Activated effector memory CD4-positive, alpha-beta T cell treated with Interleukin-2 at 50 U/mL for 16 hours (primary cell): ENCODE results near the gene STARD13.
"Not testable (repeated sequence)": the region's sequence is repeated elsewhere in the genome, so short reads cannot be mapped to it uniquely, and the experiment has no call there.

Experiments used
- DNase-seq: peaks from one replicate; pipeline ENCODE4 v3.0.0-alpha.2; 2020

The STARD13 gene

DNA sequence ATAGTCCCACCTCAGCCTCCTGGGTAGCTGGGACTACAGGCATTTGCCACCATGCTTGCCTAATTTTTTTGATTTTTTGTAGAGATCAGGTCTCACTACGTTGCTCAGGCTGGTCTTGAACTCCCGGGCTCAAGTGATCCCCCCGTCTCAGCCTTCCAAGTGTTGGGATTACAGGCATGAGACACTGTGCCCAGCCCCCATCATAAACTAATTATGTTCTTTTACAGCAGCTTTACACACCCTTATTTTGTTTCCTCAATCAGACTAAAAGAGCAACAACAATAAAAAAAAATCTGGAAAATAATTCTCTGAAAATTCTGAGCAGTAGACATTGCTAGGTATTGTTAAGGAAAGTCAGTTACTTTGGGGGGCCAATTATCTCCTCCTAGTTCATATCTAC lies 35.7 kb downstream of the STARD13 start:
- DNase-seq = no peak

DNA sequence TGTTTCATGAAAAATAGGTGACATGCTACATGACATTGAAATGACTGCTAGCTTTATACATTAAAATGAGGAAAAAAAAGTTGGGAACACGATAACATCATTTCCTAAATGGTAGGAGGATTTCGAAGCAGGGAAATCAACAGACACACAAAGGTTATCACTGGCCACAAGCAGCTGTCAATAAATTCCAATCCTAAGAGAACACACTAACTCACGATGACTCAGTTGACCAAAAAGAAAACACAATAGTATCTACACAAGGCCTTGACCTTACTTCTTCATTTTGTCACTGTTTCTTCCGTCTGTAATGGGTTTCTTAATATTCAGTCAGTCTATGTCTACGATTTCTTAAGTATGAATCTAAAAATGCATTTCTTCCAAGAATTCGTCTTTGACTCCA lies 36.5 kb downstream of the STARD13 start:
- DNase-seq = no peak

DNA sequence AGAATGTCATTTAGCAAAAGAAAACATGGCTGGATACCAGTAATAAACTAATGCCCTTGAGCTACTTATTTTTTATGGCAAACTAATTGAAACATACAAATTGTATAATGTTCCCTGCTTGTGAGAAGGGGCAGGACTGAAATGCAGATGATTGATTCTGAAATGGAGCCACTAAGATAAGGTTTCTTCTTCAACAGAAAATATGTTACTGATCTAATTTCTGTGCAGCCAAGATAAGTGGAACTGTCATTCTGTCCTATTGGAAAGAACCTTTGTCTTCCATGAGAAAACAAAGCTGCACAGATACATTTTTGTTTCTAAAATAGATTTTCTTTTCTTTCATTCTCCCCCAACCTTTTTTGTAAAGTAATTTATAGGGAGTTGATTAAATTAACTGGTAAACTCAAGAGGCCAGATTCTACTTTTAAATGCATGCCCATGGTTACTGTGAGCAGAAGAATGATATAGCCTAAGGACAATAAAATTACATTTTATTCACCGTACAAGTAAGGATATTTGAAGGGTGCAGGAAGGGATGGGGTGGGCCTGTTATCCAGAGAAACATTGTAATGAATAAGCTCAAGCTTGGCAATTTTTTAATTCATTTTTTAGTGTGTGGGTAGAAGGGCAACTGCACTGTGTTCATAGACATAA lies 39.9 kb downstream of the STARD13 start:
- no peak for DNase-seq

DNA sequence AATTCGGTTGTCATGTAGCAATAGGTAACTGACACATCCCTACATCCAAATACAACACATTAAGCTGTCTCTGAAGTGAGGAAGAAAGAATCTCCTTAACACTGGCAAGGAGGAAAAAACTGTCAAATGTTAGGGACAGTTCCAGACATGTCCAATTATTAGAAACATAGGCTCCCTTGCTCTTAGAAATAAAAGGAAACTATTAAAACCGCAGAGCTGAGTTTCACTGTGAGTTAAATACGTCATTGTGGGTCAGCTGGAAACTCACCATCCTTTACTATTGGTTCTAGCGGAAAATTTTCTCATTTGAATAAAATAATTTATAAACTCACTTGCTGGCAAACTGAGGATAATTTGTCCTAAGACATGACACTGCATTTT lies 40.7 kb downstream of the STARD13 start:
- DNase-seq = no peak

DNA sequence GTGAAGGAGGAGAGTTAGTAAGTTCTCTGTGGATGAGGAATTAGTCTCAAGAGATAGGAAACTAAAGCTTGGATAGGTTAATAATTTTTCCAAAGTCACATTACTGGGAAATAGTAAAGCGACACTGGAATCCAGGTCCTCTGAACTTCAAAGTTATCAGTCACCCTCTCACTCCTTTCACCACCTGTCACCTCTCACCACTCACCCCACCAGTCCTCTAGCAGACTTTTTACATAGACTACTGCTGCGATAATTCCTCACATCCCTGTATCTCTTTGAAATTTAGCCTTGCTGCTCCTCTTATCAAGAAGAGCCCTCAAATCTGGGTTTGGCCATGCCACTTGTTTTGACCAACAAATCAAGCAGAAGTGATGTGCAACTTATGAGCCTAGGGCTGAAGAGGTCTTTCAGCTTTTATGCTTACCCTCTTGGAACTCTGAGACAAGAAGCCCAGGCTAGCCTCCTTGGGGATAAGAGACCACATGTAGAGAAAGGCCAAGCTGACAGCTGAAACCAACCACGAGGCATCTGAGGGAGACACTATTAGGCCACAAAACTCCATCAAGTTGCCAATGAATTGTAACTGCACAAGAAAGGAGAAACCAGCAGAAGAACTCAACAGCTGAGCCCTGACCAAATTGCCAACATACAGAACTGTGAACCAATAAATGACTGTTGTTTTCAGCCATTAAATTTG lies 41.2 kb downstream of the STARD13 start:
- no peak for DNase-seq

DNA sequence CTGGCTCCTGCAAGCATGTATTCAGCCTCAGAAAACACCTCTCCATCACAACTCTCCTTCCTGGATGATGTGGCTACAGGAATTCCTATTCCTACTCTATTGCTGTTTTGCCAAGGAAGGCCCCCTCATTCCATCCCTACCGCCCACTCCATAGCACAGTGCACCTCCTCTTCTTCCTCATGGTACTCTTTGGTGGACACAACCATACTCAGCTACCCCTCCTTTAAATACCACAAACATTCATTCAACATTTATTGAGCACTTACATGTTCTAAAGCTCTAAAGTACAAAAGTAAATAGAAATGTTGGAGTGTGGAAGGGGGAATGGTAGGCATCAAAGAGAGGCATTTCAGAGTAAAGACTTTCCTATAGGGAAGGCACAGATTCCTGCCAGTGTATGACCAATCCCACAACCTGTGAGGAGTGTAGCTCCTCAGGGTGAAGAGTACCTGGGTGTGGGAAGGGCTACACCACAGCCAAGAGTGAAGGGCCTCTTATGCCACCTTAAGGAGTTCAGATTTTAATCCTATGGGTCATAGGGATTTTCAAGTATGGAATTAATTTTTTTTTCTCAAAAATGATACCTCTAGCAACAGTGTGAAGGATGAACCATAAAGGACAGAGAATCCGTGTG lies 42.5 kb downstream of the STARD13 start:
- DNase-seq = no peak

DNA sequence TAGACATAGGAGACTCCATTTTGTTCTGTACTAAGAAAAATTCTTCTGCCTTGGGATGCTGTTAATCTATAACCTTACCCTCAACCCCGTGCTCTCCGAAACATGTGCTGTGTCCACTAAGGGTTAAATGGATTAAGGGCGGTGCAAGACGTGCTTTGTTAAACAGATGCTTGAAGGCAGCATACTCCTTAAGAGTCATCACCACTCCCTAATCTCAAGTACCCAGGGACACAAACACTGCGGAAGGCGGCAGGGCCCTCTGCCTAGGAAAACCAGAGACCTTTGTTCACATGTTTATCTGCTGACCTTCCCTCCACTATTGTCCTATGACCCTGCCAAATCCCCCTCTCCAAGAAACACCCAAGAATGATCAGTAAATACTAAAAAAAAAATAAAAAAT lies 43.2 kb downstream of the STARD13 start:
- not testable (repeated sequence) for DNase-seq

DNA sequence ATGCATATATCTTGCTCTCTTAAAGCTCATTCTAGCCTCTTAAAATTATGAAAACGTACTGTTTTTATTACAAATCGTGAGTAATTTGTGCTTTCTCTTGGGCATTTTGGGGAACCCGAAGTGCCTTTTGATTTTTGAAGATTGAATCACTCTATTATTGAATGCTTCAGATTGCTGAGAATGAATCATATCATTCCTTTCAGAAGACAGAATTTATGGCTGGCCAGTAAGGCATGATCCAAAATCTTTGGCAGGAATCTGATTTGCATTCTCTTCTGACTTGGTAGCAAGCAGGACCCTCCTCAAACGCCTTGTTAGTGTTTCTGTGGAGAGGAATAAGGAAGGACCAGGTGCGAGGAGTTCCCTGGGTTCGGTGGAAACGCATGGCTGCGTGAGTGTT lies 49.5 kb downstream of the STARD13 start:
- DNase-seq = no peak

DNA sequence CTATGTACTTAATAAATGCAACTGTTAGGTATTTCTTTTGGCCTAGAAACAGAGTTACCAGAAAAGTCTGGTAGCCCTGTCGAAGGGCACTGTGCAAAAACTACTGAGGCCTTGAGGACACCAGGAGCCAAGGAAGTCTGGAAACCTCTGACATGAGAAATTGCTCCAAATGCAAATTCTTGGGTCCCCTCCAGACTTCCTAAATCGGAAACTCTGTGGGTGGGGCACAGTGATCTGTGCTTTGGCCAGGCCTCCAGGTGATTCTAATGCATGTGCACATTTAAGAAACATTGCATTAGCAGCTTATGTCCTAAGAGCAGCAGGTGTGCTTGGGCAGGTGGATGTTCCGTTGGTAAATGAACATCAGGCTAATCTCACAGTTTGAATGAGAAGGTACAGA lies 50.0 kb downstream of the STARD13 start:
- no peak for DNase-seq

DNA sequence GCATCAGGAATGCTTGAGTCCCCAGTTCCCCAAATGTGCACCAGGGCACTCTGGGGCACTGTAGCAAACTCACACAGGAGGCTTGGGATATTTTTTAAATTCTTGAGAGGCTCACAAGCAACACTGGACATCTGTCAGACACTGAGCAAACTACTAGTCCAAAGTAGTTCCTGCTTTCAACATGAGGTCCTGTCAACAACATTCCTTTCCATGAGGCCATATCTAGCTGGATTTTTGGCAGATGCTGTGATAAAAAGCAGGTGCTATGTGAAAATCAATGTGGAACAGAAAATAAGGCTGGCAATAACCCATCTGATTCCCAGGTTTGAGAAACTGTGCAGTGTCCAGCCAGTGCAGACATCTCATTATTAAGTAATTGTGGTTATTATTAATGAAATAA lies 50.5 kb downstream of the STARD13 start:
- no peak for DNase-seq

DNA sequence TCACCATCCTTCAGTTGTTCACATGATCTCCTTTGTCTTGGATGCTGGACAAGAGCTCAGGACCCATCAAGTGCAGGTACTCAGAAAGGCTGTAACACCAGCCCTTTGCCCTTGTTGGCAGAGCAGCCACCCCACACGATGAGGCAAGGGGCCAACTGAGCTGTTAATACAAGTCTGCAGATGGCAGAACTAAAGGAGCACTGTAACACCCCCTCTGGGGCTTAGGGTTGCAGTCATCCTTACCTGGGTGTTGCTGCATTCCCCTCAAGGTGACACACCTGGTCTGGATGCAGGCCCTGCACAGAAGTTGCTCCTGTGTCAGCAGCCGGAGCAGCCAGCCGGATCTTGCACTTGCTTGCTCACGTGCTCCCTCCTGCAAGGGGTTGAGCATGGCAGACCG lies 52.0 kb downstream of the STARD13 start:
- no peak for DNase-seq

DNA sequence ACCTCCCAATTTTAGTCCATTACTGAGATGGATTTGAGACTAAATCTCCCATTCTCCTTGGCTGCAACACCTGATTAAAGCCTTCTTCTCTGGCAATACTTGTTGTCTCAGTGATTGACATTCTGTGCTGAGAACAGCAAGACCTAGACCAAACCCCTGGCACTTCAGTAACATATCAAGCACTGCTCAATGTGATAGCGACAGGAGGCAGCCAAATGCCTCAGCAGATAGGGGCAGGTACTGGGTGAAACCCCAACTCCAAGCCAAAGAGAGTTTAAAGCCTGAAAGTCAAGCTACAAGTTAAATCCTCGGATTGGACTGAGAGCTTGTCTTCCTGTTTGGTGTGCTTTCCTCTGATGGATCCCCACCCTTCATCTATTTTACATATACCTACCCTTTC lies 52.7 kb downstream of the STARD13 start:
- DNase-seq = no peak

DNA sequence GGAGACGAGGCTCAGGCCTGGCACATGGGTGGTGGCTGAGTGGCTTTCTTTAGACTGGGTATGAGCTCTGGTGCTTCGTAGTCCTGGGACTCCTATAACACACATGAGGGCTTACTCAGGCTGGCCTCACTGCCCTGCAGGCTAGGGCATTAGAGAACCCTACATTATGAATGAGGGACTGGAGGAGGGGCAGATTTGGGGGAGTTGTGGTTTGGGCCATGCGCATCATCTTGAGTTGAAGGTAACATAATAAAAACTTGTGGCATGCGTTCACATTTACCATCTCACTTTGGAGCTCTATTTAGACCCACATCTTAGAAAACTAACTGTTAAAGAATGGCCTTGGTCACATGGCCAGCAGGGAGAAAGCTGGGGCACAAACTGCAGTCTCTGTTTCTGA lies 54.2 kb downstream of the STARD13 start:
- no peak for DNase-seq

DNA sequence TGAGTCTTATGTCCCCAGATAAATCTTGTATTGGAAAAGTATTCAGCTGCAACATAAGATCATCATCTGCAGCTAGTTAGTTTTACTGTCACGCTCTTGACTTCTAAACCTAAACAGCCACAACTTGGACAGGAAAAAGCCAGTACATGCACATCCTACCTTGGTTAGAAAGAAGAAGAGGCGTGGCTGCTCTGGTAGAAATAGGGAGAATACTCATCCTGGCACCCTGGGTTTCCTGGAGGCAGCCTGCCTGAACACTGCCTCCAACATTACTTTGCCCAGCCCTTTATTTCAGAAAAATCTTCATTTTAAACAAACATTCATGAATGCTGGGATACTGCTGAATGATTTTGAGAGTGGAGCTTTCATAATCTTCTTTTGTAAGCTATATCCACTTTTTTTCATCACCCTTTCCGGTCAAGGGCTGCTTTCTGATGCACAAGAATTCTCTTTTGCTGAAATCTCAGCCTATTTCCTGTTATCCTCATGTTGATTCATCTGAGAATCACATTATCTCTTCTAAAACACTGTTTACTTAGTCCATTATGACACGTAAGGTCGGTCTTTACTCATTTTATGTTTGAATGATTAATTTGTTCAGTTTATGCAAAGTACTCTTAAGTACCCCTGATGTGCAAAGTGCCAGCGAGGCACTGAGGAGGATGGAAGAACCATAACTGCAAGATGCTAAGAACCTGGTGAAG lies 55.2 kb downstream of the STARD13 start:
- no peak for DNase-seq

DNA sequence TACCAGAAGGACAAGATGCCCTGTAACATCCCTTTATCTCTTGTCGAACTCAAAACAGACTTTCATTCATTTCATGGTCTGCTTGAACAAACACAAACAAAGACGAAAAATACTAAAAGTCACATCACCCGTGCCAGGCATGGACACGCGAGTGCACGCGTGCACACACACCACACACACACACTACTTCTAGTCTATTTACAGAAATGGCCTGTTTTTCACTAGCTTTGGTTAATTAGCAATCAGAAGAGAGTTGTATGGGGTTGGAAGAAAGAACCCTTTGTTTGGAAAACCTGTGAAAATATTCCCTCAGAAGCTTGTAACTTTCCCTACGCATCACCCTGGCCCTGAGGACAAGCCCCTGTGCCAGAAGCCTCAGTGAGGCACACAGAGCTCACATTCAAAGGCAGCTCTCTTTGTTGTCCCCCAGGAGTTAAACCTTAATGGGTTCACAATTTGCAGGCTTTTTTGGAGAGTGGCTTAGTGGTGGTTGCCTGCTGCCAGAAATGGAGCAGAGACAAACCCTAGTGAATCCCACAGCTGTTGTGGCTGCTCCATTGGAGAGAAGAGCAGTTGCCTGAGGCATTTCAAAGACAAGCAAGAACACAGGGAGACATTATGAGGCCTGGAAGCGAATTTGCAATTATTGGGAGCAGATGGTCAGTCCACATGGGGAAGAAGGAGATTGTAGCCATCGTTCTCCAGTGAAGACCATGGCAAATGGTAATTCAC lies 55.9 kb downstream of the STARD13 start:
- DNase-seq = no peak

DNA sequence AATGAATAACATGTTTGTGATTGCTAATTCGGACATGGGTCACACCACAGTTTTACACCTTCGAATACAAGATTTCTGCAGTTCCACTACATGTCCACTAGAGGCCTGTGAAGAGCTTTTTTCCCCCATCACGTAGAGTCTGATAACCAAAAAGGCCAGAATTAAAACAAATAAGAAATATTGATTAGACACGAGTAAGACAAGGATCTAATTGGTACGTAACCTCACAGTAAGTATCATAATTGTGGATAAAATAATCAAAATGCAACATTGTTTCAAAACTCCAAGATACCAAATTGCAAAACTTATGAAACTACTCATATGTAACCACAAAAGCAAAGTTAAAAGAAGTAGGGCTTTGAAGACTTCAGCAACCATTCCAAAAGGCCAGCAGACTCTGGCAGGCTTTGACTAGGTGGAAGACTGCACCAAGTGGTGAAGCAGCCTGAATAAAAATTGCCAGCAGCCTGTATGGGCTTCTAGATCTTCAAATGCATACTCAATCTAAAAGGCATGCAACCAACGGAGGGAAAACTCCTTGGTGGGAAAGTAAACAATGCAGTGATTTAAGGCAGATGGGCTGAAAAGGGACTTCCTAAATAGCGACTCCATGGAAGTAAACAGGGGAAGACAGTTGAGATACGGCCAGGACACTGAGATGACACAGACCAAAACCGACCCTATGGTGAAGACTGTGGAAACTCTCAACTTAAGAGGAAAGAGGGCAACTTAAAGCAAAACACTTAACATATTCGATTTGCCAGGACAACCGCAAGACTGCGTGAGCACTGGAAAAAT lies 56.7 kb downstream of the STARD13 start:
- DNase-seq = no peak

DNA sequence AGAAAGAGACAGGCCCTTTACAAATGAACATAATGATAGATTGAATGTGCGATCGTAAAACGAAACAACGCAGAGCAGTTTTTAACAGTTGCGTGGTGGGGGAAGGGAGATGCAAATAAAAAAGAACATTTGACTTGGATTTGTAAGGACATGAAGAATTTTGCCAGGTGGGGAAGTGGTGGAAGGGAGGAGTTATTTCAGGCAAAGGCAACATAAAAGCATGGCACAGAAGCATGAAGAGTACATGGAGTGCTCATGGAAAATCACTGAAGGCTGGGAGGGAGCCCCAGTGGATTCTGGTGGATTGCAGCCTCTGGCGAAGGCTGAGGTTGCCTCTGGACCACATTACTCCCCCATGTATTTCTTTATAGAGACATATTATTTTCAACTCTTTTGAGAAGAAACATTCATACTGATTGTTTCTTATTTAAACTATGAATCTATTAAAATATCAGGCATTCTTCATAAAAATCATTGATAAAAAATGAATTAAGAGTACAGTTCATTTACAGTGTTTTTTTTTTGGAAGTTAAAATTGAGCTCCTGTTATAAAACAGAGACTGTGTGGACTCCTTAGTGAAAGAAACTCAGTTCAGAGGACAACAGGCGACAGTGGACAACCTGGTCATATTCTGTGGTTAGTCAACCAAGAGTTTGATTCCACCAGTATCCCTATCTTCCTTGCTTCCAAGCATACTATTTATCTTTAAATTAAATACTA lies 57.5 kb downstream of the STARD13 start:
- DNase-seq = no peak

DNA sequence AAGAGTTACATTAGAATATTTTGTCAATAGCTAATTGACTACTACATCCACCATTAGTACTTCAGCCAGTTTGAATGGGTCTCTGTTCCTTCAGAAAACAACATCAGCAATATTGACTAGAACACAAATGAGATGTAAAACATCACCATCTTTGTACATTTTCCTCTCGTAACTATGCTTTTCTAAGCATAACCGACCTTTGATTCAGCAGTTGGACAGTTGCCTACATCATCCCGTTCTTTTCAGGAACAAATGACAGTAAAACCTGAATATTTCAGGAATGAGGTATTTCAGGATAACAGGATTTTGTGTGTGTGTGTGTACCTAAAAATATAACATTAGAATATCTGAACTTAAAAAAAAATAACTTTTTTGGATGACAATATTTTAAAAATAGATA lies 60.9 kb downstream of the STARD13 start:
- DNase-seq = no peak

DNA sequence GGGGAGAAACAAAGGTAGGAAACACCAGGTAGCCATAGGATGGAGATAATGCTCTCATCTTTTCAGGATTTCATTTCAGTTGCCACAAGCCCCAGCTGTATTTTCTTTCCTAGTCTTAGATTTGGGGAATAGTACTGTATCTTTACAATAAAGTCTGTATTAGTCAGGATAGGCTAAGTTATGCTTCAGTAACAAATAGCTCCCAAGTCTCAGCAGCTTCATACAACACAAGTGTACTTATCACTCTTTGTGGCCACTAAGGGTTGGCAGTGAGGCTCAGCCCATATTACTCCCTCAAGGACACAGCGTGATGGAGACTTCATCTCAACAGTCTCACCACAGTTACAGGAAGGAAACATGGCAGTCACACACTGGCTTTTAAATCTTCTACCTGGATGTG lies 61.4 kb downstream of the STARD13 start:
- DNase-seq = no peak

DNA sequence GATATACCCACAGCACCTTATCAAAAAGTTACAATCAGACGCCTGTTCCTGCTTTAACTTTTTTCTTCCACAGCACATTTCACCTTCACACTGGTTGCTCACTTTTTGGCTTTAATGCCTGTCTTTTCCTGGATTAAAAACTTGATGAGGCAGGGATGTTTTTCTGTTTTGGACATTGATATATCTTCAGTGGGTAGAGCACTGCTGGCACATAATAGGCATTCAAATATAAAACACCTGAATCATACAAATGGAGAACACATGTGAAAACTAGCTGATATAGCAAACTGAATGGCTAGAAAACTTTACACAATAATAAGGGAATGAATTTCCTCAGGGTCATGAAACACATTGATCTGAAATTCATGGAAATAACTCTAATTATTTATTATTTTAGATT lies 65.6 kb downstream of the STARD13 start:
- DNase-seq = no peak

DNA sequence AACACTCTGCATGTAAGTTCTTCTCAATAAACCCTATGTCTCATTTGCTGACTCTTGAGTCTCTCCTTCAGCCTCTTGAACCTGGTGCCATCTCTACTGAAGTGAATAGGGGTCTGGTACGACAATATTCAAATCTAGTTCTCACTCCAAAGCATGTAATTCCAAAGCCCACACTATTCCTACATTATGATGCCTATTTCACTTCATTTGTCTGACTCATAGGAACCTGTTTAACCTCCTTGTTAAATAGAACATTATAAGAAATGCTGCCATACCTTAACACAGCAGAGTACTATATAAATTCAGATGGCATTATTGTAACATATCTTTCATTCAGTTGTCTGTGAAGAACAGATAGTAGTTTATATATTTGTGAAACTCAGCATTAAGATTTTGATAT lies 67.1 kb downstream of the STARD13 start:
- DNase-seq = no peak

DNA sequence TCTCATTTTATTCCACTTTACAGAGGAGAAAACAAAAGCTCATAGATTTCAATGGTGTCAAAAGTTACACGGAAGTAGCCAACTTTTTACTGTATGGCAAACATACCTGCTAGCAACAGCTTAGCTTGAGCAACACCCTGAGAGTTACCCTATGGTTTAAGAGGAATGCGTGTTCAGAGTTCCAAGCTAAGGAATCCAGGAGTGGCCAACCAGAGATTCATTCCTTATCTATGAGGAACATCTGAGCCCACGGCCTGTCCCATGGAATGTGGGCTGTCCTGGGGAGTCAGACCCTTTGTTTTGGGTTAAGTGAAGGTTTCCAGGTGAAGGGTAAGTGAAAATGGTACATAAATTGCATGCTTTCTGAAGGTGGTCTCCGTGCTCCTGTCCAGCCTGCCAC lies 67.5 kb downstream of the STARD13 start:
- no peak for DNase-seq
